GM19395 (cell line): ENCODE measurements around the gene KDELR1.
"Not testable (repeated sequence)": the region's sequence is repeated elsewhere in the genome, so short reads cannot be mapped to it uniquely, and the experiment has no call there.

Source experiments
- ATAC-seq: cut with Tn5 transposase; IDR thresholded peaks from one replicate; pipeline ENCODE4 v1.9.1; 2021; ENCODE audit warnings: mild to moderate bottlenecking, moderate library complexity; ENCODE audit not compliant: unreplicated experiment

Gene KDELR1

DNA sequence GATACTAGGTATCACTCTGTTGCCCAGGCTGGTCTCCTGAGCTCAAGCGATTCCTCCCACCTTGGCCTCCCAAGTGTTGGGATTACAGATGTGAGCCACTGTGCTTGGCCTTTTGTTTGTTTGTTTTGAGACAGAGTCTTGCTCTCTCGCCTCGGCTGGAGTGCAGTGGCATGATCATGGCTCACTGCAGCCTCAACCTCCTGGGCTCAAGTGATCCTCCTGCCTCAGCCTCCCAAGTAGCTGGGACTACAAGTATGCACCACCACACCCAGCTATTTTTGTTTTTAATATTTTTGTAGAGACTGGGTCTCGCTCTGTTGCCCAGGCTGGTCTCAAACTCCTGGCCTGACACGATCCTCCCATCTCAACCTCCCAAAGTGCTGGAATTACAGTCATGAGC is 19.6 kb downstream of the KDELR1 start:
- ATAC-seq: not testable (repeated sequence)

DNA sequence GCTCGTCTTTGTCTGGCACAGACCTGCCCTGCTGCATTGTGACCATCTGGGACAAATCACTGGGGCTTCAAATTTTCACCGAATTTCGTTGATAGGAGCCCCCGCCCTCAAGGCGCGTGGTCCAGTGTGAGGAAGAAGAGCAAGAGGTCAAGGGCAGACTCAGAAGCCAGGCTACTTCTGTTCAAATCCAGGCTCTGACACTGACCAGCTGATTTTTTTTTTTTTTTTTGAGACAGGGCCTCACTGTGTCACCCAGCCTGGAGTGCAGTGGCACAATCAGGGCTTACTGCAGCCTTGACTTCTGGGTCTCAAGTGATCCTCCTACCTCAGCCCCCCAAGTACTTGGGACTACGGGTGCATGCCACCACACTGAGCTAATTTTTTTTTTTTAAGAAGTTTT is 20.0 kb downstream of the KDELR1 start:
- no peak for ATAC-seq

DNA sequence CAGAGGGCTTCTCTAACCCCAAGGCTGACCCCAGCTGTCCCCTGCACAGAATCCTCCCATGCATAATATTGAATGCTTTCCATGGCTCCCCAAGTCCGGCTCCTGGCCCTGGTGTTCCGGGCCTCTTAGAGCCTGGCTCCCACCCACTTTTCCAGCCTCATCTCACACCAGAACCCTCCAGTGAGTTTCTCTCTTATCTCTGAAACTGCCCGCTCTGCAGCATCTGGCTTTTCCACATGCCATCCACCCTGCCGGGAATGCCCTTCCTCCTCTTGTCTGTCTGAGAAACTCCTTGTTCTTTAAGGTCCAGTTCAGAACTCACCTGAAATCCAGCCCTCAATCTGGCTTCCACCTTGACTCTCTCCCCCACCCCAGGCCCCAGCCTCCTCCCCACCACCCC is 20.4 kb downstream of the KDELR1 start:
- no peak for ATAC-seq

DNA sequence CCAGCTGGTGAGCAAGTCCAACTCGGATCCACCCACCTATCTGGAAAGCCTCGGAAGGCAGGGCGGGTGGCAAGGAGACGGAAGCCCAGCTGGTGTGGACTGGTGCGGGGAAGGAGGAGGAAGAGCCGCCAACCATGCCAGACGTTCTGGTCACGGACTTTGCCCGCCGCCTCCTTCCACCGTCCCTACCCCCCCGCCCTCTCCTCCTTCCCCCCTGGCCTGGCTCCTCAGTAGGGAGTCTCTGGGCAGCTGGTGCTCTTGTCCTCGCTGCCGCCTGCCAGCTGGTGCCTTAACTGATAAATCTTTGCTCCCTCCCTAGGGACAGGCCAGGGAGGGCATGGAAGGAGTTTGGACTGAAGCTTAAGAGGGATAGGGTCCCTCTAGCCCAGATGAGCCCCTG is 22.4 kb downstream of the KDELR1 start:
- no peak for ATAC-seq

DNA sequence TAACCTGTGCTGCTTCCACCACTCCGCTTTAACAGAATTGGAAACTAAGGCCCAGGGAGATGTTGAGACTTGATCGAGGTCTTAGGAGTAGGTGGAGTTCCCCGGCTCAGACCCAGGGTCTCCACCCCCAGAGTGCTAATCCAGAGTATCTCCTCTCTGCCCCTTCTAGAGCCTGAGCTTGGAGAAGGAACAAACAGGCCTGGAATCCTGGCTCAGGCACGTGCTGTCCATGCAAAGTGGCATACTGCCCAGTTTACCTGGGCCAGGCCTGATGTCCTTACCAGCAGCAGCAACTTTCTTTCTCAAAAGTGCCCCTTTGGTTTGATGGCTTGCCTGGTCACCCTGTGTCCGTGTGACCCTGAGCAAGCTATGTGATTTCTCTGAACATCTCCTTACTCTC is 23.5 kb downstream of the KDELR1 start:
- ATAC-seq: no peak

DNA sequence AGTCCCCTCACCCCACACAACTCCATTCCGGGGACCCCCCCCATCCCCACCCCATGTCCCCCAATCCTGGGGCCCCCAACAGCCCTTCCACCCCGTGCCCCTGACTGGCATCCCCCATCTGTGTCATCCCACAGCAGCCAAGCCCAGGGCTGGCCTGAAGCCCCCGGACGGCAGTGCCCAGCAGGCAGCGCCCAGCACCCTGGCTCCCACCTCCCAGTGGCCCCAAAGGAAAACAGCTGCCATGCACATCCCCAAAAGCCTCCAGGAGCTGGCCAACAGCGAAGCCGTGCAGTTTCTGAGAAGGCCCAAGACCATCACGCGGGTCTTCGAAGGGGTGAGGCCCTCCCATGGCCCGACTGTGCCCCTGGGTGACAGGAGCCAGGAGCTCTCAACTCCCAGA is 25.7 kb downstream of the KDELR1 start:
- no peak for ATAC-seq

GRCh38 chr19:48364598-48365348 is 26.6 kb downstream of the KDELR1 start:
- no peak for ATAC-seq

- peak; percentile 77 for ATAC-seq
Measured at GRCh38 chr19:48363810-48364597, 27.3 kb downstream of the KDELR1 start, which contains the start of the genes SYNGR4 and TMEM143. Gene SYNGR4, plus strand, starts transcription at chr19:48364367. Its CDS starts 1,476 bp downstream, at chr19:48365843. Gene TMEM143, minus strand, starts transcription at chr19:48363940. Its CDS starts 20 bp downstream, at chr19:48363920.

GRCh38 chr19:48363500-48363809 is 27.9 kb downstream of the KDELR1 start:
- ATAC-seq: peak; percentile 32

DNA sequence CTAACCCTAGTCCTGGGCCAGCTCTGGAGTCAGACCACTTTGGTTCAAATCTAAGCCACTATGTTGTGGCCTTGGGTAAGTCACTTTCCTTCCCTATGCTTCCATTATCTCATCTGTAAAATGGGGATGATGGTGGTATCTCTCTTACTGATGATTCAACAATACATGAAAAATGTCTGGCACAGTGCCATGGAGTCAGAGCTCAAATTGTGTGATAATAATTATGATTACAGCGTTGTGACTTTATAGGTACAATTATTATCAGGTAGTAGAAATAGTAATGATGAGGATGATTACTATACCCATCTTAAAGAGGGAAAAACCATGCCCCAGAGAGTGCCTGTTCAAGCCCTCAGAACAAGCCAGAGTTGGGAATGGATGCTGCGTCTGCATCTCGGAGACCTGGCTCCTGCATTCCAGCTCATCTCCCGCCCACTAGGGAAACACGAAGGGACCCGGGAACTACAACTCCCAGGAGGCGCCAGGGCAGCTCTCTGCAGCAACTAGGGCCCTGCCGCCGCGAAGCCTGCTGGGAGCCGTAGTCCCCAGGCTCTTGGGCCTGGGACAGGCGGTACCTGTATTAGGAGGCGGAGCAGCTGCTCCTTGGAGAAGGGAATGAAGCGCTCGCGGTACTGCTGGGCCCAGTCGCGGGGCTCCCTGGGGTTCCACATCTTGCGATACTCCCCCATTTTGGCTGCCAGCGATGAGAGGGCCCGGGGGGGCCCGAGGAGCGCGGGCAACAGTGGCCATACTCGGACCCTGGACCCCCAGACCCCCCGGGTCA is 28.4 kb downstream of the KDELR1 start:
- ATAC-seq: peak; percentile 43

- ATAC-seq: no peak
Measured at GRCh38 chr19:48361912-48362311, 29.4 kb downstream of the KDELR1 start.

- no peak for ATAC-seq
Measured at GRCh38 chr19:48359123-48359522, 32.2 kb downstream of the KDELR1 start.

DNA sequence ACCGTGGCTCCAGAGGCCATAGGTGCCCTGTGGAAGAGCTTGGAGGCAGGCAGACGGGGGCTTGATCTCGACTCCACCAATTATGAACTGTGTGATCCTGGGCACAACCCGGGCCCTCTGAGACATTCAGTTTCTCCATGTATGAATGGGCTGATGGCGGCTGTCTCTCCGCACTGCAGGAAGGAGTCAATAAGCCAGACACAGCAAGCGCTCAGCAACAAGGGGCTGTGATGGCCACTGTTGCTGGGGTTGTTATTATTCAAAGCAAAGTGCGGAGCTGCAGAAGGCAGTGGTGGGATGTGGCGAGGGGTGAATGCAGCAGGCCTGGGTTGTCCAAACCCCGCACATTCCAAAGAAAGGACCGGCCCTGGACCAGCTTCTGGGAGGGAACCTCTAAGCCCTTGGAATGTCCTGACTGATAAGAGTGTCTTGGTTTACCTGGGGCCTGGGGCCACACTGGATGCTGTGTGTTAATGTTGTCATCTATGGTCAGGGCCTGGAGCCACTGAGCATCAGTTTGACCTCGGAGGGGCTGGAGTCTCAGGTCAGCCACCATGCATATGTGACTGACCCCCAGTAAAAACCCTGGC is 35.9 kb downstream of the KDELR1 start:
- no peak for ATAC-seq

- ATAC-seq: no peak
Measured at GRCh38 chr19:48354332-48354992, 36.9 kb downstream of the KDELR1 start.

DNA sequence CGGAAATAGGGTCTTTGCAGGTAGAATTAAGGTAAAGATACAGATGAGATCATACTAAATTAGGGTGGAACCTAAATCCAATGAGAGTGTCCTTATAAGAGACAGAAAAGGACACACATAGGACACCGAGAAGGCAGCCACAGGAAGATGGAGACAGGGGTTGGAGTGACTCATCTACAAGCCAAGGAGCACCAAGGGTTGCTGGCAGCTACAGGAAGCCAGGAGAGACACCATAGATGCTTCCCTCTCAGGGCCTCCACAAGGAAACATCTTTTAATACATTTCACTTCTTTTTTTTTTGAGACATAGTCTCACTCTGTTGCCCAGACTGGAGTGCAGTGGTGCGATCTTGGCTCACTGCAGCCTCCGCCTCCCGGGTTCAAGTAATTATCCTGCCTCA is 37.7 kb downstream of the KDELR1 start:
- ATAC-seq: no peak

DNA sequence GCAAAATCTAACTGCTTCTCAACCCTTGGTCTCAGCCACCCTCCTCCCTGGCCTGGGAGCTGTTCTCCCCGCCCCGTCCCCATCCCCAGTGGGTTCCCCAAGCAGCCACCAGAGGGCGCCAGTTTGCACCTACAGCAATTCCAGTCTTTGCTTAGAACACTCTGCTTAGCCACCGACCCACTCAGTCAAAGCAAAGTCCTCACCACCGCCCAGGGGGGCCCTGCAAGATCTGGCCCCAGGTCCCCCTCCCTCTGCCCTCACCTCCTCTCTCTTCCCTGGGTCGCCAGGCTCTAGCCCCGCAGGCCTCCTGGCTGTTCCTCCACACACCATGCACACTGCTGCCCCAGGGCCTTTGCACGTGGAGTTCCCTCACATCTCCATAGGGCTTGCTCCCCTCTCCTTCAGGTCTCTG is 40.0 kb downstream of the KDELR1 start:
- no peak for ATAC-seq

GRCh38 chr19:48350856-48351255 is 40.5 kb downstream of the KDELR1 start:
- no peak for ATAC-seq

DNA sequence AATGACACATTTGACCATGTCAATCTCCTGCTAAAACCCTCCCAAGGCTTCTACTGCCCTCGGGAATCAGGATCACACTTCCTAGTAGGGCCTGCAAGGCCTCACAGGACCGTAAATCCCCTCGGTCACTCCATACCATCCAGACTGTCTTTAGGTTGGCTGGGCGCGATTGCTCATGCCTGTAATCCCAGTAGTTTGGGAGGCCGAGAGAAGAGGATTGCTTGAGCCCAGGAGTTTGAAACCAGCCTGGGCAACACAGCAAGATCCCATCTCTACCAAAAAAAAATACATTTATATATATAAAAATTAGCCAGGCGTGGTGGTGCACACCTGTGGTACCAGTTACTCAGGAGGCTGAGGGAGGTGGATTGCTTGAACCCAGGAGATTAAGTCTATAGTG is 42.6 kb downstream of the KDELR1 start:
- ATAC-seq: no peak

GRCh38 chr19:48348045-48348444 is 43.3 kb downstream of the KDELR1 start:
- no peak for ATAC-seq

DNA sequence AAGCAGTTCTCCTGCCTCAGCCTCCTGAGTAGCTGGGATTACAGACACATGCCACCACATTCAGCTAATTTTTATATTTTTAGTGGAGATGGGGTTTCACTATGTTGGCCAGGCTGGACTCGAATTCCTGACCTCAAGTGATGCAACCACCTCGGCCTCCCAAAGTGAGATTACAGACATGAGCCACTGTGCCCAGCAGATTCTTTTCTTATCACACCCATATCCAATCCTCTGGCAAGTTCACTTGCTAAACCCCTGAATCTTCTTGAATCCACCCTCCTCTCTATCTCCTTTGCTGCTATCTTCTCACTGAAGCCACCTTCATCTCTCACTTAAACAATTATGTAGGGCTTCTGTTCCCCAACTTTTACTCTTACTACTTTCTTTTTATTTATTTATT is 45.2 kb downstream of the KDELR1 start:
- ATAC-seq: no peak

DNA sequence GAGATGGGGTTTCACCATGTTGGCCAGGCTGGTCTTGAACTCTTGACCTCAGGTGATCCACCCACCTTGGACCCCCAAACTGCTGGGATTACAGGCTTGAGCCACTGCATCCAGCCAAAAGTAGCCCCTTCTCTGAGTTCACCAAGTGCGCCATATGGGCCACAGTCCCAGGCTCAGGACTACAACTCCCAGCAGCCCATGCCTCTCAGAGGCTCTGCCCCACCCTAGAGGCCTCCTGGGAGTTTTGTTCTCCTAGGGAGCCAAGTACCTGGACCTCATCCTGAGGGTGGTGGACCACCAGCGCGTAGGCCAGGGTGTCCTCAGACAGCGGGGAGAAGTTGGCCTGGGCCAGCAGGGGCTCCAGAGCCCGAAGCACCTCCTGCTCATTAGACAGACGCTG is 46.5 kb downstream of the KDELR1 start:
- ATAC-seq: no peak
